A673 (cell line): ENCODE data around the gene CMTM7. TPM values are rescaled to one million over a fixed set of nuclear protein-coding genes. Genes with fewer than 3 reads are reported as not detected.

Source experiments
- BruUV-seq: library from RNA; stranded (reverse); fragments of 400-500 nt; replicated peaks from 2 replicates; lab custom pipeline; 2021; lab: Mats Ljungman, UMichigan
- CTCF ChIA-PET: fragments of 300-600 bp; sonication (Branson Sonifier 250); formaldehyde crosslinking; loops from one replicate; lab custom pipeline; 2022; ENCODE audit warnings: antibody characterized with exemption; lab: Charles Lee
- POLR2A ChIA-PET: fragments of 300-600 bp; sonication (Branson Sonifier 250); formaldehyde crosslinking; loops from one replicate; lab custom pipeline; 2022; ENCODE audit warnings: antibody characterized with exemption; ENCODE audit not compliant: low non-redundant PET; lab: Charles Lee
- DNase-seq: peaks from one replicate; pipeline ENCODE4 v3.0.0-alpha.2; 2015; ENCODE audit warnings: low spot score
- H3K27ac ChIP-seq: fragments of 200-600 bp; sonication (generic); 2 replicates; pipeline ENCODE4 v1.5.1; 2016; ENCODE audit warnings: mixed run types, low read depth, mild to moderate bottlenecking, mixed read lengths, antibody characterized with exemption, low read length; ENCODE audit not compliant: poor library complexity, severe bottlenecking
- H3K27me3 ChIP-seq: fragments of 200-600 bp; sonication (generic); replicated peaks from 2 replicates; pipeline ENCODE4 v1.6.1; 2017; ENCODE audit warnings: mixed run types, low read depth, mild to moderate bottlenecking, mixed read lengths, antibody characterized with exemption, low read length; ENCODE audit not compliant: insufficient read depth, poor library complexity
- H3K36me3 ChIP-seq: fragments of 200-600 bp; sonication (generic); 2 replicates; pipeline ENCODE4 v1.6.1; 2016; ENCODE audit warnings: mixed run types, mild to moderate bottlenecking, mixed read lengths, antibody characterized with exemption, low read length; ENCODE audit not compliant: insufficient read depth, poor library complexity, severe bottlenecking
- H3K4me1 ChIP-seq: fragments of 200-600 bp; sonication (generic); 2 replicates; pipeline ENCODE4 v1.6.1; 2017; ENCODE audit warnings: mixed run types, mild to moderate bottlenecking, mixed read lengths, antibody characterized with exemption, low read length; ENCODE audit not compliant: insufficient read depth, poor library complexity, severe bottlenecking
- H3K4me3 ChIP-seq: fragments of 200-600 bp; sonication (generic); 2 replicates; pipeline ENCODE4 v1.5.1; 2016; ENCODE audit warnings: low read depth, mixed run types, mild to moderate bottlenecking, mixed read lengths, low read length; ENCODE audit not compliant: poor library complexity, severe bottlenecking
- H3K9me3 ChIP-seq: fragments of 200-600 bp; sonication (generic); 2 replicates; pipeline ENCODE4 v1.6.1; 2016; ENCODE audit warnings: mixed run types, low read depth, mild to moderate bottlenecking, mixed read lengths, antibody characterized with exemption, low read length; ENCODE audit not compliant: poor library complexity, severe bottlenecking
- EZH2 ChIP-seq: fragments of 200-600 bp; sonication (generic); IDR thresholded peaks from 2 replicates; pipeline ENCODE4 v1.6.1; 2017; ENCODE audit warnings: borderline replicate concordance, low read depth, mild to moderate bottlenecking, mixed read lengths, antibody characterized with exemption, low read length; ENCODE audit not compliant: poor library complexity, severe bottlenecking
- intact Hi-C: fragments of 100-400 bp; cut with micrococcal nuclease; formaldehyde crosslinking; loops from one replicate; pipeline ENCODE4 v1.10.0; 2022; ENCODE audit not compliant: unreplicated experiment
- total RNA-seq: library from RNA; stranded (reverse); gene quantifications from 2 replicates; pipeline ENCODE4 v1.2.3, GENCODE V29; 2021
- TF ChIP-seq, protein P1 (sequence below): fragments of 300-800, 200-600 bp; sonication (generic); conservative IDR thresholded peaks from 2 replicates; pipeline ENCODE4 v1.5.1; 2017; ENCODE audit warnings: low read depth, mild to moderate bottlenecking, antibody characterized with exemption, low read length, moderate library complexity, mixed read lengths

The CMTM7 gene
- total RNA-seq, 1 experiment from 2014 or later, result not detected

DNA sequence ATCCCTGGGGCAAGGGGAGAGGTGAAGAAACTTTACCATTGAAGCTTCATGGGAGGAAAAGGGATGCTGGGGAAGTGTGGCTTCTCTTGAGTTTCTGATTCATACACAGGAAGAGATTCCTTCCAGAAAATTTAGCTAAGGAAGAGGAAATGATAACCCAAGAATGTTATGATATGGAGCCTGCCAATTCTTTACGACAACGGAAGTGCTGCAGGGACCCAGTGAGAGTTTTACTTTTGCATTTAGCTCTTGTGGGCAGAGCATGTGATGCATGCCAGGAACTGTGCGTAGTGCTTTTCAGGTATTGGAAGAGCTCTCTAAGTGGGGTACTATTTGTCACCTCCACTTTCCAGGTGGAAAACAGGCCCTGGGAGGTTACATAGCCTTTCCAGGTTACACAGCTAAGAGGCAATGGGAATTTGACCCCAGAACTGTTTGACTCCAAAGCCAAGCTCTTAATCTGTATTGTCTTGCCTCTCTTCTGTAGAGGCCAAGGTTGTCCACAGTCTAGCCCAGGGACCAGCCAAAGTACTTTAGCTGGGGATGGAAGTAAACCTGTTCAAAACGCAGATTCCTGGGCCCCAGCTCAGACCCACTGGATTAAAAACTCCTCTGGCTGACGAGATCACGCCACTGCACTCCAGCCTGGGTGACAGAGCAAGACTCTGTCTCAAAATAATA lies 23.0 kb downstream of the CMTM7 start:
- Histone ChIP-seq H3K36me3 (no peaks in the 10 kb centered on the region), H3K9me3 (no peaks in the 10 kb centered on the region), H3K27me3 (peaks cover 43% of the 10 kb centered on the region), H3K4me1 (no peaks in the 10 kb centered on the region), H3K4me3 (no peak overlapping the region), H3K27ac (no peak overlapping the region)
- POLR2A ChIA-PET, result no interaction called here
- DNase-seq, result no peak
- intact Hi-C loops, result no loop called here
- no peak for TF ChIP-seq EZH2
- TF ChIP-seq, protein P1, sequence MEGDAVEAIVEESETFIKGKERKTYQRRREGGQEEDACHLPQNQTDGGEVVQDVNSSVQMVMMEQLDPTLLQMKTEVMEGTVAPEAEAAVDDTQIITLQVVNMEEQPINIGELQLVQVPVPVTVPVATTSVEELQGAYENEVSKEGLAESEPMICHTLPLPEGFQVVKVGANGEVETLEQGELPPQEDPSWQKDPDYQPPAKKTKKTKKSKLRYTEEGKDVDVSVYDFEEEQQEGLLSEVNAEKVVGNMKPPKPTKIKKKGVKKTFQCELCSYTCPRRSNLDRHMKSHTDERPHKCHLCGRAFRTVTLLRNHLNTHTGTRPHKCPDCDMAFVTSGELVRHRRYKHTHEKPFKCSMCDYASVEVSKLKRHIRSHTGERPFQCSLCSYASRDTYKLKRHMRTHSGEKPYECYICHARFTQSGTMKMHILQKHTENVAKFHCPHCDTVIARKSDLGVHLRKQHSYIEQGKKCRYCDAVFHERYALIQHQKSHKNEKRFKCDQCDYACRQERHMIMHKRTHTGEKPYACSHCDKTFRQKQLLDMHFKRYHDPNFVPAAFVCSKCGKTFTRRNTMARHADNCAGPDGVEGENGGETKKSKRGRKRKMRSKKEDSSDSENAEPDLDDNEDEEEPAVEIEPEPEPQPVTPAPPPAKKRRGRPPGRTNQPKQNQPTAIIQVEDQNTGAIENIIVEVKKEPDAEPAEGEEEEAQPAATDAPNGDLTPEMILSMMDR, result no peak
- CTCF ChIA-PET, result no interaction called here
- no TSS peak for BruUV-seq

DNA sequence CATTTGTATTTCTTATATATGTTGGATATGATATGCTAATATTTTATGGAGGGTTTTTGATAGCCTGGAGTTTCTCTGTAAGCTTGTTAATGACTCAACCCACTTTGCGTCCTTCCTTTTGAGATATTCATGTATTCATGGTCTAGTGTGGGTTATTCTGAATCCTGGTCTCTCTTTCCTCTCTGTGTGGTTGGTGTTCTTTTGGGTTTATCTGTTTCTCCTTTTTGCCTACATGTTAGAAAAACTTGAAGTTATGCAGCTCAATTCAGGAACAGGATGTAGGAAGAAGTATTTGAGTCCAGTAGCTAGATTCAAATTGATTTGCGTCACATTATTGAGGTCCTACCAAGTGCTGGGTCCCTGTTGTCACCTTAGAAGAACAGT lies 28.1 kb downstream of the CMTM7 start:
- Histone ChIP-seq H3K27me3 (peaks cover 55% of the 10 kb centered on the region), H3K4me3 (no peak overlapping the region), H3K9me3 (no peaks in the 10 kb centered on the region), H3K36me3 (no peaks in the 10 kb centered on the region), H3K27ac (no peak overlapping the region), H3K4me1 (peaks cover 11% of the 10 kb centered on the region)
- BruUV-seq, result no TSS peak
- TF ChIP-seq EZH2, result no peak
- TF ChIP-seq, protein P1, result no peak
- ChIA-PET CTCF (no interaction called here), POLR2A (no interaction called here)
- intact Hi-C loops, result no loop called here
- DNase-seq, result no peak

DNA sequence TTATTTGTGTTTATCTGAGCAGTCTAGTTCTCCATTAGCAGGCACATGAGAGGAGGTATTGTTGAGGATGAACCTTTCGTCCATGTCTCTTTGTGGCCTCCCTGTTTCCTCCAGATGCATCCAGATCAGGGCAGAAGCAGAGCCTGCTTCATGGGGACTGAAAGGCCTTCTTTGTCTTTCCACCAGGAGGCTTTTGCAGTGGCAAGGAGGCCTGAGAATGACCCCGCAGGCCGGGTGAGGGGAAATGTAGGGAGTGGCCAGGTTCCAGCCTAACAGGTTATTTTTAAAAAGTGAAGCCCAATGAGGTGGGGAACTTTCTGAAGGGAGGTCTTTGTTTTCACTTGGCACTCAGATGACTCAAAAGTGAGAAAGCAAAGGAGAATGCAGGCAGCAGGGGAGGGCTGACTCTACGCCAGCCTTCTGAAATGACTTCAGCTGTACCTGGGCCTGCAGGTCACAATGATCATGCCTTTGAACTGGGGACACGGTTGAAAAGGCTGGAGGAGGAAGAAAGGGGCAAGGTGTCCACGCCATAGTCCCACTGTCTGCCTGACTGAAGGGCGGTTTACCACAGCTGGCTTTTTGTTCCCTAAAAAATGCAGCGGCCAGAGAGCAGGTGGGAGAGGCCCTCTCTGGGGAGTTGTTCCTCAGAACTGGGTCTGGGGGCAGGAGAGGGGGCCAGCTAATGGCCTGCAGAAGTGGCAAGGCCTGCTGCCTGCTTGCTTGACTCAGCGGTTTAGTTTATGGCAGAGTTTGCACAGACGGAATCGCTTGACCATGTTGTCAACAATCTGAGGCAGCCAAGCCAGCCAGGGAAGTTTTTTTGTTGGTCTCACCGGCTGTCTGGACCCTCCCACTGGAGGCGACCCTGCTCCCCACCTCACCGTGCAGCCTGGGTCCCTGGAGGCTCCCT lies 28.7 kb downstream of the CMTM7 start:
- POLR2A ChIA-PET, result no interaction called here
- intact Hi-C loops, result no loop called here

More for the DNA sequence above, 28.7 kb downstream of the CMTM7 start:
- TF ChIP-seq, protein P1, result no peak
- TF ChIP-seq EZH2, result no peak
- Histone ChIP-seq H3K27ac (no peak overlapping the region), H3K27me3 (peaks cover 61% of the 10 kb centered on the region), H3K36me3 (no peaks in the 10 kb centered on the region), H3K4me3 (no peak overlapping the region), H3K4me1 (peaks cover 11% of the 10 kb centered on the region), H3K9me3 (no peaks in the 10 kb centered on the region)
- CTCF ChIA-PET, result no interaction called here
- no peak for DNase-seq
- no TSS peak for BruUV-seq
